AG10803 (cell line): ENCODE data around the gene NSMCE1.
A peak's percentile ranks its signal among the peaks of the same experiment; 100 is the strongest.

ENCODE experiments used
- DNase-seq: peaks from one replicate; pipeline ENCODE4 v3.0.0; 2010; ENCODE audit warnings: low read depth
- H3K4me3 ChIP-seq: 2 replicates; pipeline ENCODE4 v1.5.1; 2011; ENCODE audit warnings: mild to moderate bottlenecking, low read length, control low read depth
- TF ChIP-seq, protein P1 (sequence below): conservative IDR thresholded peaks from 2 replicates; pipeline ENCODE4 v1.5.1; 2011; ENCODE audit warnings: mild to moderate bottlenecking, low read length, control low read depth, inconsistent platforms

The NSMCE1 gene

DNA sequence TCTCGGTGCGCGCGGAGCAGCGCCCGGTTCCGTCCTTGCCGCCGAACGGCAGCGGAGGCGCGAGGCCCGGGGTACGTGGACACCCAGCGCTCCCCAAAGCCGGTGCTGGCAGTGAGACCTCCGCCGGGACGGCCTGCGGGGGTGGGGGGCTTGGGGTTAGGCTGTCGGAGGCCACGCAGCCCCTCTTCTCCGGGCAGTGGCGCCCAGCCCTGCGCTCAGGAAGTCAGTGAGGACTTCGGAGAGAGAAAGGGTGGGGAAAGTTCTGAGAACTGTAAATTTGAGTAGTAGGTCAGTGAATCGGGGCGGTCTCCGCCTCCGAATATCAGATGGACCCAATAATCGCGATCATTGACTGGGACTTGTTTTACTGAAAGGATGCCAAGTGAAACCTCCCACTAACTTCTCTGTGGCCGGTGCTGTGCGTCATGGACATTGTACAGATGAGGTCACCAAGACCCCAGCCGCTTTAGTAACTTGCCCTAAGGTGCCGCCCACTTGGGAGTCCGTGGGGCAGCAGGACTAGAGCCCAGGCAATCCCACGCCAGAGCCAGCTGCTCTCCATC is 45.7 kb upstream of the NSMCE1 start:
- TF ChIP-seq, protein P1, sequence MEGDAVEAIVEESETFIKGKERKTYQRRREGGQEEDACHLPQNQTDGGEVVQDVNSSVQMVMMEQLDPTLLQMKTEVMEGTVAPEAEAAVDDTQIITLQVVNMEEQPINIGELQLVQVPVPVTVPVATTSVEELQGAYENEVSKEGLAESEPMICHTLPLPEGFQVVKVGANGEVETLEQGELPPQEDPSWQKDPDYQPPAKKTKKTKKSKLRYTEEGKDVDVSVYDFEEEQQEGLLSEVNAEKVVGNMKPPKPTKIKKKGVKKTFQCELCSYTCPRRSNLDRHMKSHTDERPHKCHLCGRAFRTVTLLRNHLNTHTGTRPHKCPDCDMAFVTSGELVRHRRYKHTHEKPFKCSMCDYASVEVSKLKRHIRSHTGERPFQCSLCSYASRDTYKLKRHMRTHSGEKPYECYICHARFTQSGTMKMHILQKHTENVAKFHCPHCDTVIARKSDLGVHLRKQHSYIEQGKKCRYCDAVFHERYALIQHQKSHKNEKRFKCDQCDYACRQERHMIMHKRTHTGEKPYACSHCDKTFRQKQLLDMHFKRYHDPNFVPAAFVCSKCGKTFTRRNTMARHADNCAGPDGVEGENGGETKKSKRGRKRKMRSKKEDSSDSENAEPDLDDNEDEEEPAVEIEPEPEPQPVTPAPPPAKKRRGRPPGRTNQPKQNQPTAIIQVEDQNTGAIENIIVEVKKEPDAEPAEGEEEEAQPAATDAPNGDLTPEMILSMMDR: no peak
- DNase-seq: peak; percentile 87
- peak overlapping the region; percentile 83 for H3K4me3 ChIP-seq

DNA sequence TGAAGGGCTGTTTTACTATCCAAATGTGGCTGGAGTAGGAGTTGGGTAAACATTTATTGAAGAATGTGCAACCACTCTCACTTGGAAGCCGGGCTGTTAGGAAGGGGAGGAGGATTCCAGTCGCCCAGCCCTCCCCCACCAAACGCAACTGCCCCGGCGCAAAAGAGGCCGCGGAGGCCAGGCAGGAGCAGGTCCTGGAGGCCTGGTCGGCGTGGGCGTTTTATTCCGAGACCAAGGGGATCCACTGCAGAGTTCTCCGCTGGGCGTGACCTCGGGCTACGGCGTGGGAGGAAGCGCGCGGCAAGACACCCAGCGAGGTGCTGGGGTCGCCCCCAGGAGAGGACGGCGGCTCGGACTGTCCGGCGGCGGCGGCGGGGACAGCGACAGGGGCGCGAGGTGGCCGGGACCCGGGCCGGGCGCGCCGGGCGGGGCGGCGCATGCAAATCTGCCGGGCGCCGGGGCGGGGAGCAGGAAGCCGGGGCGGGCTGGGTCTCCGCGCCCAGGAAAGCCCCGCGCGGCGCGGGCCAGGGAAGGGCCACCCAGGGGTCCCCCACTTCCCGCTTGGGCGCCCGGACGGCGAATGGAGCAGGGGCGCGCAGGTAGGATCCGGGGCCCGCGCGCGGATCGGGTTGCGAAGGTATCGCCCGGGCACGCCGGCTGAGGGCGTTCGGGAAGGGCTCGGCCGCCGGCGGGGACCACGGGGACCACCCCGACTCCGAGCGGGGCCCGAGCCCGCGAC is 45.0 kb upstream of the NSMCE1 start, which contains the start of gene IL4R:
TSS of gene IL4R (plus strand) at position 553 of the 739 bp plus-strand sequence. CDS start 26,230 bp downstream, outside the sequence.
- peak within 1 kb of the TSS; percentile 83 for H3K4me3 ChIP-seq
- peak; percentile 88 for DNase-seq
- TF ChIP-seq, protein P1: no peak

DNA sequence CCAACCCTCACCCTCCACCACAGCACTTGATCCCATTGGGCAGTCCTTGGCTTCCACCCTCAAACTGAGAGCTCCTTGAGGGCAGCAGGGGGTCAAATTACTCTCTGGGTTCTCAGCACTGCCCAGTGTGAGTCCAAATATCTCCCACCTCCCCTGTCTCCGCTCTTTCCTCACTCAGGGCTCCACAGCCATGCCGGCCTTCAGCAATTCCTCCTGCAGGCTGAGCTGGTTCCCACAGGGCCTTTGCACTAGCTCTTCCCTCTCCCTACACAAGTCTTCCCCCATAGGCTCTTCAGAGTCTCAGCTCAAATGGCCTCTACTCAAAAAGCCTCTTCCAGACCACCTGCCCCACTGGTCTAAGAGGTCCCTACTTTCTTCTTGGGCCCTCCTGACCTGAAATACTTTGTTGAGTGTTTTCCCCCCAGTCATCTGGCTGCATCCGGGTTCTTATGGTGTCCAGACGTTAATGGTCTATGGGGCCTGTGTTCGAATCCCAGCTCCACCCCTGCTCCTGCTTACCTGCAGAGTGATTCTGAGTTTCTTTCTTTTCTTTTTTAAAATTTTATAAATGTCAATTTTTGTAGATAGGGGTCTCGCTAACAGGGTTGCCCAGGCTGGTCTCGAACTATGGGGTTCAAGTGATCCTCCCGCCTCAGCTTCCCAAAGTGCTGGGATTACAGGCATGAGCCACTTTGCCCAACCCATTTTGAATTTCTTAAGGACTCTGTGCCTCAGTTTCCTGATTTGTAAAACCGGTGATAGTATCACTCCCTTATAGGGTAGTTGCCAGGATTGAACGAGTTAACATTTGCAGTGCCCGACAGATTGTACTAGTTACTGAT is 44.2 kb upstream of the NSMCE1 start:
- TF ChIP-seq, protein P1: no peak
- peak overlapping the region; percentile 83 for H3K4me3 ChIP-seq
- DNase-seq: no peak

DNA sequence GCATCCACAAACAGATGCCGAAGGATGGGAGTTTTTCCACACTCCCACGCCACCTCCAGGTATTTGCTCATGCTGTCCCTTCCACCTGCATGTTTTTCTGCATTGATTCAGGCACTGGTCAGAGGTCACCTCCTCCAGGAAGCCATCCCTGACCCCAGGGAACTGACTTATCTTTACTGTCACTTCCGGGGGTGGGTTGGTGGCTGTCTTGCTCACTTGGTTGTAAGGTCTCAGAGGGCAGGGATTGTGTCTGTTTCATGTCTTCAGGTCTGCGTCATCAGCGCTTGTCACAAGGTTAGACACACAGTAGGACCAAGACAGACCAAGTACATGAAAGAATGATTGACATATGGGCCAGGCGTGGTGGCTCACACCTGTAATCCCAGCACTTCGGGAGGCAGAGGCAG is 43.3 kb upstream of the NSMCE1 start:
- no peak for DNase-seq
- TF ChIP-seq, protein P1: no peak

DNA sequence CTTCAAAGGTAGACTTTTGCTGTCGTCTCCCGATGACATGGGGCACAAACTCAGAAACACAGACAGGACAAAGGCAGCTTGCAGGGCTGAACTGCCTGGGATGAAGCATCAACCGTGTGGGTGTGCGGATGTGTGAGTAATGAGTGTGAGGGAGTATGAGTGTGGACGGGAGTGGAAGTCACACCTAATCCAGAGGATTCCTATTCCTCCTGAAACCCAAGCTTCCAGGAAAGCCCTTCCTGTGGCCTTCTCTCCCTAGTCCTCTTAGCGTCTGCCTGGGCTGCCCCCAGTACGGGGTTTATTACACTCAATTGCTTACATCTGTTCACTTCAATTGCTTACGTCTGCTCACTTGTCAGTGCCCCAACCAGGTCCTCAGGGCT is 42.9 kb upstream of the NSMCE1 start:
- no peak overlapping the region for H3K4me3 ChIP-seq
- TF ChIP-seq, protein P1: no peak
- DNase-seq: no peak

More for the DNA sequence above, 43.3 kb upstream of the NSMCE1 start:
- no peak overlapping the region for H3K4me3 ChIP-seq

DNA sequence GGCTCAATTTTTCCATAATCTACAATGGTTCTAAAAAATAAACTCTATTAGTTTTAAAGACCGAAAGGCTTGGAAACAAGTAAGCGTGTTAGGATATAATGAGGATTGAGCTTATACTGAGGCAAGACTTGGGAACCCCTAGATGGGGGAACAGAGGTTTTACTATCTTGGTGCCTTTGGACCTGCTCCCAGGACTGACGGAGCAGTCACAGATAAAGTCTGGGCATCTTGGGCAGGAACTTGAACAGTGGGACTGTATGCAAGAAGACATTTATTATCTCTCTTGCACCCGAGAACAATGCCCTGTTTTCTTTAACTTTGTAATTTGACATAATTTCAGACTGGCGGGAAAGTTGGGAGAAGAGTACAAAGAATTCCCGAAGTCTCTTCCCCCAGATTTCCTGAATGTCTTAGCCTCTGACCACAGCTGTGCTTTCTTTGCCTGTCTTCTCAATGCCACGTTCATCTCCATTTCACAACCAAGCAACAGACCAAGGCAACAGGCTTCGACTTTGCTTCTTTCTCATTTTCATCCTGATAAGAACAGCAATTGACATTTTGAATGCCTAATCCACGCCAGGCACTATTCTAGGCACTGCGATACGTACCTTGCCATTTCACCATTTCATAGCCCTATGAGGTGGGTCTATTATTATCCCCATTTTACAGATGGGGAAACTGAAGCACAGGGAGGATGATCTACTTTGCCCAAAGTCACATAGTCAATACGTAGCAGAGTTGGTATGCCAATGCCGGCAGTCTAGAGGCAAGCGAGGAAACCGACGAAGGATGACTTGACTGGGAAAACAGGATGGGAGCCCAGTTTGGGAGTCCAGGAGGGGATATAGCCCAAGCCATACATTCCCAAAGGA is 42.2 kb upstream of the NSMCE1 start:
- TF ChIP-seq, protein P1: no peak
- no peak for DNase-seq
- H3K4me3 ChIP-seq: no peak overlapping the region
